Dedifferentiated amniotic fluid mesenchymal stem cell (primary cell): ENCODE results near the gene SRPK2.
A peak's percentile ranks its signal among the peaks of the same experiment; 100 is the strongest.

Source experiments
- DNase-seq: peaks from one replicate; pipeline ENCODE4 v3.0.0-alpha.2; 2016; ENCODE audit errors: extremely low spot score

The SRPK2 gene

DNA sequence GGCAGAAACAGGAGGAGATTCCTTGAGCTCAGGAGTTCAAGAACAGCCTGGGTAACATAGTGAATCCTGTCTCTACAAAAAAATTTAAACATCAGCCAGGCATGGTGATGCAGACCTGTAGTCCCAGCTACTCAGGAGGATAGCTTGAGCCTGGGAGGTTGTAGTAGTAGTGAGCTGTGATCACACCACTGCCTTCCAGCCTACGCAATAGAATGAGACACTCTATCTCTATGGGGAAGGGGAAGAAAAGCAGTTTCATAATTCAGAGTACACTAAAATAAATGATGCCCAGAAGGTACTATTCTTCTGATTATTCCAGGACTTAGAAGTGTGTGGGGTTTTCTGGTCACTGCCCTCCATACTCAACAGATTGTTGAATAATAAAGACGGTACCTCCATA is 197.4 kb downstream of the SRPK2 start:
- no peak for DNase-seq

DNA sequence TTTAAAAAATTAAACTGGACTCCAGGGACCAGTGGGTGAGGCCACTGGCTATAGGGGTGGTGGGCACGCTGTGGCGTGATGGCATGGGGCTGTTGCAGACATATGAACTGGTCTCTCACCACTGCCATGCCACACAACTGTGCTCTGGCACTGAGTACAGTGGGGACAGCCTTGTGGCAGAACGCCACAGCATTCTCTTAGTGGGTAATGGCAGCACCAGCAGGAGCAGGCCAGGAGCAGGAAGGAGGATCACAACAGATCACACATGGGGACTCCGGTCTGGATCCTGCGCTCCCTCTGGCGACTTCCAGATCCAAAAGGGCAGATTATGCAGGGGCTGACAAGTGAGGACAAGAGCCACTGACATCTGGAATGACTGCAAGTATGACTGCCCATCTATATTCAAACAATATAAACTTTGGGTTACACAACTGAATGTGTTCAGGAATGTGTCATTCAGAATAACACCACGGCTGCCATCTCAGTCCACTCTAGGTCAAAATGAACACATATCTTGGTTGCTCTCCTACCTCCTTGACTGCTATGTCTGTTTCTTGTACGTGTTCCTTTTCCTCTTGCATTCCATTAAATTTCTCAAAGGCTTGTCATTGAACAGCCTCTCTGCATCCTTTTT is 198.7 kb downstream of the SRPK2 start:
- no peak for DNase-seq

DNA sequence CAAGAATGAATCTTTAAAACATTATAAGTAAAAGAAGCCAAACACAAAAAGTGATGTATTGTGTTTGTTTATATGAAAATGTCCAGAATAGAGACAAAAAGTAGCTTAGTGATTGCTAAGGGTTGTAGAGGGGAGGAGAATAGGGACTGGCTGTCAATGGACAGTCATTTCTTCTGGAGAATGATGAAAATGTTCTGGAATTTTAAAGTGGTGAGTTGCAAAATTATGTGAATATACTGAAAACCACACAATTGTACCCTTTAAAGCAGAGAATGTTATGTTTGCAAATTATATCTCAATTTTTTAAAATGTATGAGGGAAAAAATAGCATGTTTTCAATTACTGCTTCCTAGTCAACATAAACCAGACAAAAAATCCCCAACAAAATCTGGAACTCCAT is 200.5 kb downstream of the SRPK2 start:
- DNase-seq, result peak; percentile 18

GRCh38 chr7:105187302-105188169 is 201.2 kb downstream of the SRPK2 start:
- DNase-seq, result no peak

DNA sequence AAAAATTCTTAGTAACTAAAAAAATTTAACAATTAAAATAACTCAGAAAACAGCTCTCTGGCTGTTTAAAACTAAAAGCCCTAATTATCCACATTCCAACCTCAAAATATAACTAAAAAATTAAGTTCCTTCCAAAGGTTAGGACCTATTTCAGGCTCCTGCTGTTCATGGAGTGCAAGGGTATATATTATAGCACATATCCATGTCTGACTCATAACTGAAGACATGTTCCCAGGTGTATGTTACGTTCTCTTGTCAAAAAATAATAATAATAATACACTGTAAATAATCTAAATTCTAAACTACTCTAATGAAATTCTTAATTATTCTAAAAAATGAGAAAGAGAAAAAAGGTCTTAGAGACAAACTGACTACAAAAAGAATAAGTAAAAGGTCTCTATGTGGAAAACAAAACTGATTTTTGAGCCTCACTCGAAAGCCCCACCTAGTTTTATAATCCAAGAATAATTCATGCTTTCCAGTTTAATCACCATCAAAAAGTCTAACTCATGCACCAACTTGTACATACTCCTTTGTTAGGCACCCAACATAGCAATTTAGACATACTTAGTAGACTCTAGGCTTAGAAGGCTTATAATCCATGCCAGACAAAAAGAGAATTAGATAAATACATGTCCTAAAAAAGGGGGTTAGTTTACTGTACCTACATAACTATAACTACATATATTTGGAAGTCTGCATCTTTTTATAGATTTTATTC is 203.3 kb downstream of the SRPK2 start:
- DNase-seq, result no peak

DNA sequence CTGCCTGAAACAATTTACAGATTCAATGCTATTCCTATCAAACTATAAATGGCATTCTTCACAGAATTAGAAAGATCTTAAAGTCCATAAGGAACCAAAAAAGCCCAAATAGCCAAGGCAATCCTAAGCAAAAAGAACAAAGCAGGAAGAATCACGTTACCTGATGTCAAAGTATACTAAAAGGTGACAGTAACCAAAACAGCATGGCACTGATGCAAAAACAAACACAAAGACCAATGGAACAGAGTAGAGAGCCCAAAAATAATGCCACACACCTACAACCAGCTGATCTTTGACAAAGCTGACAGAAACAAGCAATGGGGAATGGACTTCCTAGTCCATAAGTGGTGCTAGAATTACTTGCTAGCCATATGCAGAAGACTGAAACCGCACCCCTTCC is 208.7 kb downstream of the SRPK2 start:
- no peak for DNase-seq

- DNase-seq, result no peak
Observed at GRCh38 chr7:105178928-105179541, 209.7 kb downstream of the SRPK2 start.

DNA sequence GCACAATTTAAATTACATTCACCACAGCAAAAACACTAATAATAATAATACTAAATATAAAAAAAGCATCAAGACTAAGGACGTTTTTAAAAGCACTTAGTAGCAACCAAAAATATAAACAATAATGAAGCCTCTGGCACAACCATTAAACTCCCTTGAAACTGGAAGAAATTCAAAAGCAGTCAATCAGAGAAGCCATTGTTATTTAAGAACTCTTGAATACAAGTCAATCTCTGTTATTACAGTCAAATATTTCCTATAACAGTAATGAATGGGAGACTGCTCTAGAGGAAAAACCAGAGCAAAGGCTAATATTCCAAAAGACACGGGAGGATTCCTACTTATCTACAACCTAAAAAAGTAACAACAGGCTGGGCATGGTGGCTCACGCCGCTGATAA is 210.5 kb downstream of the SRPK2 start:
- DNase-seq, result no peak

- no peak for DNase-seq
Observed at GRCh38 chr7:105177026-105177425, 211.7 kb downstream of the SRPK2 start.

DNA sequence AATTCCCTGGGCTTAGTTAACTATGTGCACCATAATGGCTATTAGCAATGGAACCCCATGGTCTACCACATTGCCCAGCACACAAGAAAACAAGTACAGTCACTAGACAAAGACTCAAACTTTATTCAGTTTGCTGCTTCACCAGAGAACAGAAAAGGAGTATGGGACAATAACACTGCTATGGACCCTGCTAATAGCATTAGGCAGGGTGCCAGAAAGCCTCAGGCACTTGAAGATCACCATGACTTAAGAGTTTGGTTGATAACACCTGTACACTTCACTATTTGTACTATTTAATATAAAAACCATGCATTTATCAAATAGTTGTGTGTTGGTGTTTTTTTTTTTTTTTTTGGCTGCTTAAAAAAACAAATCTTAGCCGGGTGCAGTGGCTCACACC is 215.1 kb downstream of the SRPK2 start:
- no peak for DNase-seq

DNA sequence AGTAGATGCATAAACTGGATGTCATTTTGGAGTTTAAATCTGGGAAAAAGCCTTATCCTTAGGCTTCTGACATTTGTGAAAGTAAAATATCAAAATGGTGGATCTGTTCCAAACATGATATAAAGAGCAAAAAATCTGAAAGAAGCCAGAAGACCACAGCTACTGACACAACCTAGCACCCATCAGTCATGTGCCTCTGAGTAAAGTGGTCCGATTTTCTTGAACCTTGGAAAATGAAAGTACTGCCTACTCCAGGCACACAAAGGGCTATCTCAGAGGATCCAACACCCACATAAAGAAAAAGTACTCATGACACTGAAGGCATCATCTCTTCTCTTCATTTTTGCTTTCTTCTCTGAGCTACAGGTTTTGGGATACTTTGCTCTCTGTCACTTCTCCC is 224.0 kb downstream of the SRPK2 start:
- no peak for DNase-seq

GRCh38 chr7:105163718-105164117 is 225.0 kb downstream of the SRPK2 start:
- no peak for DNase-seq

DNA sequence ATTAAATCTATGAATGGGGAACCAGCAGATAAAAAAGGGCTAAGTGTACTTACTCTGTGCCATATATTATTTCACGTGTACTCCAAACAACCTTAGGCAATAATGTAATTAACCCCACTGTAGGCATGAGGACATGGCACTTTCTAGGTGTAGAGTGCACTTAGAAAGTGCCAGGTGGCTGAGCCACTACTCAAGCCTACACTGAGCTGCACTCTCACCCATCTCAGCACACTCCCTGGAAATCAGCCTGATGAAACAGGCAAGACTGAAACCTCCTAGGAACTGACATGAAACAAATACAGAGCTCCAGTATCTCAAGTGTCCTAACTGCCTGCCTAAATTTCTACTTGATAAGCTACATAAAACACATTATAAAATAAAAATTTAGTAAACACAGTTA is 227.4 kb downstream of the SRPK2 start:
- DNase-seq, result no peak

DNA sequence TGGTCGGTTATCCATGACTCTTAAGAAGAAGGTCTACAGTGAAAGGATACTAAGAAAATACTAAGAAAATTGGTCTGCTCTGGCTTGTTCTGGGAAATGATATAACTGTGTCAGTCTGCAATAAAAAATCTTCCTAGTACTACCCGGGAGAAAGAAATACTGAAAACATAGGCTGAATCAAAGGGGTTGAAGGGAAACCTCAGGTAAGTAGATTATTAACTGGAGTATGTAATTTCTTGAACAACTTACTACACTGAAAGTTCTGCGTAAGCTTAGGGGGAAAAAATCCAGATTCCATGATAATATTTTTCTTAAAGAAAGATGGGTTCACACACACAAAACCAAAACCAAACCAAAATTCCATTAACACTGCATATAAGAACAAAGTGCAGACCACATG is 231.4 kb downstream of the SRPK2 start:
- DNase-seq, result no peak

- DNase-seq, result no peak
Observed at GRCh38 chr7:105156731-105157130, 232.0 kb downstream of the SRPK2 start.

GRCh38 chr7:105154084-105154483 is 234.6 kb downstream of the SRPK2 start:
- DNase-seq, result no peak

DNA sequence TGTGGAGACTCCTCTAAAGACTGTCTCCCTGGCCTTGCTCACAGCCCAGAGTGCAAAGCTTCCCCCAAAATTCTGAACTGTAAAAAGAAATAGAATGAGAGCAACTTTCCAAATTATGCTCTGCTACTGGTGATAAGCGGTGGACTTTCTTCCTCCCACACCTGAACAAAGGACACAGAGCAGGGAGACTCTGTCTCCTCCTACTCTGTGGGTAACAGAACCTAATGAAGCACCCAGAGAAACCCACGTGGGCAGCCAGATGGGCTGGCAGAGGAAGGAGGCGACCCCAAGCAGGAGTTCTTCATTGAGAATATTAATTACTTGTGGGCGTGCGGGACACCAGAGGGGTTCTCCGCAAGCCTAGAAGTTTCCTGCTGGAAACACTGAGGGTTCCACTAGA is 235.2 kb downstream of the SRPK2 start:
- no peak for DNase-seq

- DNase-seq, result no peak
Observed at GRCh38 chr7:105151152-105151551, 237.6 kb downstream of the SRPK2 start.

GRCh38 chr7:105149827-105150226 is 238.9 kb downstream of the SRPK2 start:
- DNase-seq, result no peak

GRCh38 chr7:105141068-105141467 is 247.7 kb downstream of the SRPK2 start:
- no peak for DNase-seq

GRCh38 chr7:105139381-105139780 is 249.3 kb downstream of the SRPK2 start:
- no peak for DNase-seq

- DNase-seq, result no peak
Observed at GRCh38 chr7:105137898-105138297, 250.8 kb downstream of the SRPK2 start.
